GM10248 (cell line): ENCODE measurements around the gene VCL.

Source experiments
- CTCF ChIA-PET: fragments of 300-600 bp; sonication (Branson Sonifier 250); formaldehyde crosslinking; extraction: SDS; loops from one replicate; lab custom pipeline; 2021; ENCODE audit warnings: antibody characterized with exemption; lab: Yijun Ruan, JAX
- POLR2A ChIA-PET: fragments of 350-650 bp; sonication (Branson Sonifier 250); formaldehyde crosslinking; extraction: SDS; loops from one replicate; lab custom pipeline; 2020; ENCODE audit warnings: antibody characterized with exemption; lab: Yijun Ruan, JAX
- DNase-seq: peaks from one replicate; pipeline ENCODE4 v3.0.0; 2012; ENCODE audit errors: extremely low spot score
- CTCF ChIP-seq: IDR thresholded peaks from 2 replicates; pipeline ENCODE4 v1.5.1; 2012; ENCODE audit warnings: mild to moderate bottlenecking, low read depth; ENCODE audit errors: extremely low read depth, missing control alignments, control extremely low read depth

Gene VCL

GRCh38 chr10:74099836-74100235 is 101.9 kb downstream of the VCL start:
- ChIA-PET POLR2A (no interaction called here), CTCF (interaction anchor here (0.8 to 8.8 kb wide), 10 partner anchors 8 to 212 kb away, joined by 3 to 65 read pairs (median 6); no protein-coding TSS in a partner anchor)
- no peak for TF ChIP-seq CTCF
- DNase-seq, result no peak

- peak; percentile 59 for TF ChIP-seq CTCF
- CTCF ChIA-PET, result interaction anchor here (0.8 to 8.8 kb wide), 27 partner anchors 9 to 259 kb away, joined by 3 to 65 read pairs (median 5); no protein-coding TSS in a partner anchor
- POLR2A ChIA-PET, result no interaction called here
- DNase-seq, result peak; percentile 63
Measured at GRCh38 chr10:74103560-74104258, 105.8 kb downstream of the VCL start.

GRCh38 chr10:74104480-74104879 is 106.6 kb downstream of the VCL start:
- no peak for TF ChIP-seq CTCF
- ChIA-PET POLR2A (no interaction called here), CTCF (interaction anchor here (0.9 to 8.8 kb wide), 15 partner anchors 8 to 246 kb away, joined by 3 to 65 read pairs (median 6); no protein-coding TSS in a partner anchor)
- DNase-seq, result no peak

GRCh38 chr10:74104996-74105395 is 107.1 kb downstream of the VCL start:
- TF ChIP-seq CTCF, result no peak
- DNase-seq, result no peak
- CTCF ChIA-PET, result interaction anchor here (1.3 to 8.8 kb wide), 9 partner anchors 10 to 226 kb away, joined by 4 to 65 read pairs (median 13); no protein-coding TSS in a partner anchor
- POLR2A ChIA-PET, result no interaction called here

- POLR2A ChIA-PET, result no interaction called here
- no peak for TF ChIP-seq CTCF
- DNase-seq, result no peak
- CTCF ChIA-PET, result interaction anchor here (1.0 to 6.4 kb wide), 9 partner anchors 9 to 227 kb away, joined by 3 to 31 read pairs (median 4); no protein-coding TSS in a partner anchor
Measured at GRCh38 chr10:74107391-74107790, 109.5 kb downstream of the VCL start.

- POLR2A ChIA-PET, result interaction anchor here (0.6 to 1.2 kb wide), 2 partner anchors 17 to 41 kb away, joined by 3 to 5 read pairs; partner anchors contain the start of gene AP3M1
- TF ChIP-seq CTCF, result no peak
- CTCF ChIA-PET, result interaction anchor here (0.7 to 5.8 kb wide), 8 partner anchors 9 to 230 kb away, joined by 3 to 26 read pairs (median 3); no protein-coding TSS in a partner anchor
- no peak for DNase-seq
Measured at GRCh38 chr10:74109452-74109851, 111.5 kb downstream of the VCL start.
